Measurements from ENCODE around the gene AKIRIN1.
"Not testable (repeated sequence)": the region's sequence is repeated elsewhere in the genome, so short reads cannot be mapped to it uniquely, and the experiment has no call there.

- not testable (repeated sequence) for TF ChIP-seq CTCF (IDR thresholded peaks at IDR 0.05); RFX5 (IDR thresholded peaks at IDR 0.05; ENCODE audit: low read length); REST (IDR thresholded peaks at IDR 0.05; ENCODE audit: low read depth, low read length)
Measured at GRCh38 chr1:39014956-39015355, 23.9 kb downstream of the AKIRIN1 start.
